Measurements from ENCODE around the gene IFIT1B. TPM values are rescaled to one million over a fixed set of nuclear protein-coding genes. Genes with fewer than 3 reads are reported as not detected.

The IFIT1B gene
- total RNA-seq, 1 experiment from 2014 or later, result not detected

GRCh38 chr10:89364531-89364930 is 13.3 kb upstream of the IFIT1B start:
- POLR2A ChIA-PET (ENCODE audit: unreplicated experiment), result no interaction called here

GRCh38 chr10:89367529-89367928 is 10.3 kb upstream of the IFIT1B start:
- H3K4me1 ChIP-seq (replicated peaks; ENCODE audit: insufficient read depth), result no peaks in the 10 kb centered on the region; the same call in 1 of the 2 replicates
- H3K36me3 ChIP-seq (ENCODE audit: low read depth), result no peaks in the 10 kb centered on the region
- H3K27ac ChIP-seq, result no peak overlapping the region
- no peak overlapping the region for H3K4me3 ChIP-seq
- TF ChIP-seq EZH2 (IDR thresholded peaks at IDR 0.05; ENCODE audit: low read depth), result no peak
- TF ChIP-seq, protein P1, sequence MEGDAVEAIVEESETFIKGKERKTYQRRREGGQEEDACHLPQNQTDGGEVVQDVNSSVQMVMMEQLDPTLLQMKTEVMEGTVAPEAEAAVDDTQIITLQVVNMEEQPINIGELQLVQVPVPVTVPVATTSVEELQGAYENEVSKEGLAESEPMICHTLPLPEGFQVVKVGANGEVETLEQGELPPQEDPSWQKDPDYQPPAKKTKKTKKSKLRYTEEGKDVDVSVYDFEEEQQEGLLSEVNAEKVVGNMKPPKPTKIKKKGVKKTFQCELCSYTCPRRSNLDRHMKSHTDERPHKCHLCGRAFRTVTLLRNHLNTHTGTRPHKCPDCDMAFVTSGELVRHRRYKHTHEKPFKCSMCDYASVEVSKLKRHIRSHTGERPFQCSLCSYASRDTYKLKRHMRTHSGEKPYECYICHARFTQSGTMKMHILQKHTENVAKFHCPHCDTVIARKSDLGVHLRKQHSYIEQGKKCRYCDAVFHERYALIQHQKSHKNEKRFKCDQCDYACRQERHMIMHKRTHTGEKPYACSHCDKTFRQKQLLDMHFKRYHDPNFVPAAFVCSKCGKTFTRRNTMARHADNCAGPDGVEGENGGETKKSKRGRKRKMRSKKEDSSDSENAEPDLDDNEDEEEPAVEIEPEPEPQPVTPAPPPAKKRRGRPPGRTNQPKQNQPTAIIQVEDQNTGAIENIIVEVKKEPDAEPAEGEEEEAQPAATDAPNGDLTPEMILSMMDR (conservative IDR thresholded peaks at IDR 0.05), result no peak
- no peaks in the 10 kb centered on the region for H3K27me3 ChIP-seq (ENCODE audit: insufficient read depth, low read depth)
- POLR2A ChIA-PET (ENCODE audit: unreplicated experiment), result no interaction called here
- CTCF ChIA-PET, result interaction anchor here (0.6 kb wide), 1 partner anchor 380 kb away, joined by 4 read pairs; no protein-coding TSS in a partner anchor
- H3K4me2 ChIP-seq, result no peak overlapping the region
- no TSS peak for BruUV-seq (replicated peaks)
- H3K9me2 ChIP-seq (ENCODE audit: insufficient read depth), result no peaks in the 10 kb centered on the region
- H3K79me2 ChIP-seq (ENCODE audit: low read depth), result no peaks in the 10 kb centered on the region
- H3F3A ChIP-seq (ENCODE audit: insufficient read depth, low read depth), result no peaks in the 10 kb centered on the region
- intact Hi-C loops (cut with micrococcal nuclease; ENCODE audit: unreplicated experiment), result no loop called here
- no peak for DNase-seq
- H2AFZ ChIP-seq, result no peak overlapping the region
- H3K9me3 ChIP-seq (ENCODE audit: insufficient read depth, low read depth), result no peaks in the 10 kb centered on the region
- no peaks in the 10 kb centered on the region for H4K20me1 ChIP-seq (ENCODE audit: insufficient read depth)

More at GRCh38 chr10:89364531-89364930, 13.3 kb upstream of the IFIT1B start:
- Histone ChIP-seq H3K79me2 (ENCODE audit: low read depth) (no peaks in the 10 kb centered on the region), H3F3A (ENCODE audit: insufficient read depth, low read depth) (no peaks in the 10 kb centered on the region), H3K4me2 (no peak overlapping the region), H4K20me1 (ENCODE audit: insufficient read depth) (no peaks in the 10 kb centered on the region), H2AFZ (no peak overlapping the region), H3K4me1 (replicated peaks; ENCODE audit: insufficient read depth) (no peaks in the 10 kb centered on the region; the same call in 1 of the 2 replicates), H3K9me2 (ENCODE audit: insufficient read depth) (no peaks in the 10 kb centered on the region), H3K27me3 (ENCODE audit: insufficient read depth, low read depth) (no peaks in the 10 kb centered on the region), H3K4me3 (no peak overlapping the region), H3K27ac (no peak overlapping the region), H3K9me3 (ENCODE audit: insufficient read depth, low read depth) (no peaks in the 10 kb centered on the region), H3K36me3 (ENCODE audit: low read depth) (no peaks in the 10 kb centered on the region)
- intact Hi-C loops (cut with micrococcal nuclease; ENCODE audit: unreplicated experiment), result no loop called here
- no TSS peak for BruUV-seq (replicated peaks)
- CTCF ChIA-PET, result no interaction called here
- TF ChIP-seq EZH2 (IDR thresholded peaks at IDR 0.05; ENCODE audit: low read depth), result no peak
- TF ChIP-seq, protein P1 (conservative IDR thresholded peaks at IDR 0.05), result no peak
- no peak for DNase-seq

DNA sequence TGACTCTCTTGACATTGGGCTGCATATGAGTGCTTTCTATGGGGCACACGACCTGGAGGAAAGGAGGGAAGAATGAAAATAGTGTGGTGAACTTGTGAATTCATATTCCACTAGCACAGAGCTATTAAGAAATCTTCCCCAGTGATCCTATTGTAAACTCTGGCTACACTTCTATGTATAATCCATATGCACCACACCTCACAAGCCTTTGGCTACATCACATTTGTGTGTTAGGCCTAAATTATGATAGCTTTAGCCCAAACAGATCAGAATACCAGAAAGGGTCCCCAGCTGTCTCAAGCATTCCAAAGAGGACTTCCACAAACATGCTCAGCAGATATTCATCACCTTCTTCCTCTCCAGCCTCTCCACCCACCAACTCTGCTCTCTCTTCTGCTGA is 9.7 kb upstream of the IFIT1B start:
- no peaks in the 10 kb centered on the region for H3F3A ChIP-seq (ENCODE audit: insufficient read depth, low read depth)
- intact Hi-C loops (cut with micrococcal nuclease; ENCODE audit: unreplicated experiment), result no loop called here
- no peaks in the 10 kb centered on the region; the same call in 1 of the 2 replicates for H3K4me1 ChIP-seq (replicated peaks; ENCODE audit: insufficient read depth)
- CTCF ChIA-PET, result no interaction called here
- no peak overlapping the region for H3K4me3 ChIP-seq
- no peaks in the 10 kb centered on the region for H4K20me1 ChIP-seq (ENCODE audit: insufficient read depth)
- DNase-seq, result no peak
- no peak overlapping the region for H3K4me2 ChIP-seq
- TF ChIP-seq, protein P1 (conservative IDR thresholded peaks at IDR 0.05), result no peak
- no peak for TF ChIP-seq EZH2 (IDR thresholded peaks at IDR 0.05; ENCODE audit: low read depth)
- H3K27me3 ChIP-seq (ENCODE audit: insufficient read depth, low read depth), result no peaks in the 10 kb centered on the region
- H3K9me2 ChIP-seq (ENCODE audit: insufficient read depth), result no peaks in the 10 kb centered on the region
- no peaks in the 10 kb centered on the region for H3K36me3 ChIP-seq (ENCODE audit: low read depth)
- H3K27ac ChIP-seq, result no peak overlapping the region
- H2AFZ ChIP-seq, result no peak overlapping the region
- H3K79me2 ChIP-seq (ENCODE audit: low read depth), result no peaks in the 10 kb centered on the region
- POLR2A ChIA-PET (ENCODE audit: unreplicated experiment), result no interaction called here
- no peaks in the 10 kb centered on the region for H3K9me3 ChIP-seq (ENCODE audit: insufficient read depth, low read depth)
- BruUV-seq (replicated peaks), result no TSS peak

All from PC-9 (cell line).